ENCODE data around the gene TBC1D8. TPM values are rescaled to one million over a fixed set of nuclear protein-coding genes. Genes with fewer than 3 reads are reported as not detected.

TBC1D8 gene
- polyA plus RNA-seq, 1 donor: 26.2 TPM

DNA sequence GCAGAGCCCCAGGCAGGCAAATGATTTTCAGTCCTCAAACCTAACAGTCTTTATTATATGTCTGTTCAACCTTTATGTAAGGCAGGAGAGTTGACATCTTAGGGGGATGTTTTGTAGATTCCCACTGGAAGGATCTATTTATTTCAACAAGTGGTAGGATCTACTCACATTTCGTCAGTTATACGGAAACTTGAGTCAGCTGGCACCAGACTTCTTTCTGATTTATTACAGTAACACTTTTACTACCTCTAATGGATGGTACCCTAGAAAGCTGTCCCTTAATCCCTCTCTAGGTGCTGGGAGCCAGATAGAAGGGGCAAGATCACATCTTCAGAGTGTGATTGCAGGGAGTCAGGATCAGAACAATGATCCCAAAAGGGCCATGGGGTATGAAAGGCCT is 151.2 kb downstream of the TBC1D8 start:
- no peak for DNase-seq (ENCODE audit: low read depth)

DNA sequence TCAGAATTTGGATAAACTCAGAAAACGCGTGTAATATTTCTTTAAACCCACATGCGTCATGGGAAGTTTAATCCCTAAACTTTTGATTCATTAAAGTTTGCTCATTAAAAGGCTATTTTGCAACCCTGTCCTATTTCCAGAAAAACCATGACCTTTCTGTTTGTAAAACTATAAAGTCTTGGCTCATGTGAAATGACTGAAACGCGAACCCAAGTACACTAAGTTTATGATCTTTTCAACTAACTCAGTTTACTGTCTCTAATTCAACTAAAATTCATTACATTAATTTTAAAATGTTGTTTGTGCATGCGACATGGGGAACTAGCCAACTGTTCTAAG is 153.0 kb downstream of the TBC1D8 start:
- DNase-seq (ENCODE audit: low read depth): no peak

DNA sequence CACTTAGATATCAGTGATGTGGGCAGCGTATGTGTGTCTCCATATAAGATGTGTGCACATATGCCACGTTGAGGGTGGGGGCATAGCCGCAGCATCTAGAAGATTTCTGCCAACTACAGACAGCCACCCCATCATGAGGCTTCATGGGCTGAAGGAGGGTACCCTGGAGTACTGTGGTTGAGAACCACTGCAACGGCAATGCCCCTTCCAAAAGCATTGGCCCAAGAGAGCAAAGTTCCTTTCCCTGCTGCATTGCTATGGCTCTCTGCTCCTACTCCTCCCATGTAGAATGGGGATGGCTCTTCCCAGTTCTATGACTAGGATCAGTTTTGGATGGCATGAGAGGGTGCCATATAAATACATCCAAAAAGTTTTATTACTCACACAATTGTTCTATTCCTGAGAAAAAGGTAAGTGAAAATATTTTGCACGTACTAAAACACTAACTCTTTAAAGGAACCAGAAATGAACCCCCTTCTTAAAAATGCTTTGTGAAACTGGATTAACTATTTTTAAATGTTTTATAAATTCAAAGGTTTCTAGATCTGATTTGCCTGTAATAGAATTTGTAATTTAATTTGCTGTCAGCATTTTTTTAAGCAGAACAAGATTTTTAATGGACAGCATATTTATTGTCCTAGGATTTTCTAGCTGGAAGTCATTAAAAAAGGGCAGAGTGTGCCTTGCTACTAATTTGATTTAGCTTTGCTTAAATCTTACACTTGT is 153.5 kb downstream of the TBC1D8 start:
- no peak for DNase-seq (ENCODE audit: low read depth)

DNA sequence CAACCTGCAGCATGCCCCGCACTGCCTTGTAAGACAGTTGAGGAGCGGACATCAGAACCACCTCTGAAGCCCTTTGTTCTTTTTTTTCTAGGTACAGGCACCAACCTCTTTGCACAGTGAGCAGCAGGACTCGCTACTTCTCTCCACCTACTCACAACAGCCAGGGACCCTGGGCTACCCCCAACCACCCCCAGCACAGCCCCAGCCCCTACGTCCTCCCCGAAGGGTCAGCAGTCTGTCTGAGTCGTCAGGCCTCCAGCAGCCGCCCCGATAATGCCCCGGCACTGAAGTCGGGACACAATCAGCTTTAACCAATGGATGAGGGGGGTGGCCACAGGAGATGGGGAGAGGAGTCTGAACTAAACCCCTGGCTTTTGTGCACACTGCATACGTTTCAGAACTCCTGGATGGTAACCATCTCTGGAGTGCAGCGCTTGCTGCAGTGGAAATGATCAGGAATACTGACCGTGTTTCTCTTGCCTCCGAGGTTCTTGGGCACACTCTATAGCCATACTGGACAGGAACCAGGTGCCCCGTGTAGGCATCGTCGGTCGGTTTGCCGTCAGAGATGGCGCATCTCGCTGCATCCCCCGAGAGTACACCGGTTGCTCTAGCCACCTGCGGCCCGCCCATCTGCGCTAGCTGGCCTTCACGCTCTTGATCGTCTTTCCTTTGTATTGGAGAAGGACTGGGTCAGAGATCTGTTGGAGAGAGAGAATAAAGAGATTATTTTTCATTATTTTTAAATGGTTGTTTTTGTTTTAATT is 155.7 kb downstream of the TBC1D8 start:
- DNase-seq (ENCODE audit: low read depth): no peak

DNA sequence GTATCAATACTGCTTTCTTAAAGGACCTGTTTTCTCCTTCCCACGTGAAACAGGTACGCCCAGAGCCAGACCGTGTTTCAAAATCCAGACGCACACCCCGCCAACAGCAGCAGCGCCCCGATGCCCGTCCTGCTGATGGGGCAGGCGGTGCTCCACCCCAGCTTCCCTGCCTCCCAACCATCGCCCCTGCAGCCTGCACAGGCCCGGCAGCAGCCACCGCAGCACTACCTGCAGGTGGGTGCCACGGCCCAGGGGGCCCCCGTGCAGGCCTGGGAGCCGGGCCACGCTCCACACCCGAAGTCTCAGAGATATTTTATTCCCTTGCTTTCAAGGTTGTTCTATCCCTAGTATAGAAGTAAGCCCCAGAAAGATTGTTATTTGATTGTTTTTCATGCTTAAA is 157.9 kb downstream of the TBC1D8 start:
- no peak for DNase-seq (ENCODE audit: low read depth)

DNA sequence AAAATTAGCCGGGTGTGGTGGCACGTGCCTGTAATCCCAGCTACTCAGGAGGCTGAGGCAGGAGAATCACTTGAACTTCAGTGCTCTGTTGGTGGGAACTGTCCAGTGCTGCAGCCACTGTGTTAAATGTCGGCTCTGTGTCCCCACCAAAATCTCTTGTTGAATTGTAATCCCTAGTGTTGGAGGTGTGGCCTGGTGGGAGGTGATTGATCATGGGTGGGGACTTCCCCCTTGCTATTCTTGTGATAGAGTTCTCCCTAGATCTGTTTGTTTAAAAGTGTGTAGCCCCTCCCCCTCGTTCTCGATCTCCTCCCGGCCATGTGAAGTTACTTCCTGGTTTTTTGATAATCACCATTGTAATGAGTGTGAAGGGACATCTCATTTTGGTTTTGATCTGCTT is 158.9 kb downstream of the TBC1D8 start:
- no peak for DNase-seq (ENCODE audit: low read depth)

DNA sequence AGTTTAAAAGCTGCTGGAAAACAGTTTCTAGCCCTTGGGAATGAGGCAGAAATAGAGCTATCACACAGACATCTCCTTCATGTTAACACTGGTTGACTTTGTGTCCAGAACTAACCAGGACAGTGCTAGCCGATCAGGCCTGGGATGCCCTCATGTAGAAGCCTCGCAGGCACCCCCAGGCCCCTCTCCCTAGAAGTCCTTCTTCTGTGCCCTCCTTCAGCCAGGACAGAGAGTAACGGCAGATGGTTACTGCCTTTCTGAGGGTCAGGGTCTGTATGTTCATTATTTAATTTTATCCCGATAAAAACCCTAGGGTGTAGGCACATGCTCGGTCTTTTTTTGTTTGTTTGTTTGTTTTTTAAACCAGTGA is 159.8 kb downstream of the TBC1D8 start:
- no peak for DNase-seq (ENCODE audit: low read depth)

DNA sequence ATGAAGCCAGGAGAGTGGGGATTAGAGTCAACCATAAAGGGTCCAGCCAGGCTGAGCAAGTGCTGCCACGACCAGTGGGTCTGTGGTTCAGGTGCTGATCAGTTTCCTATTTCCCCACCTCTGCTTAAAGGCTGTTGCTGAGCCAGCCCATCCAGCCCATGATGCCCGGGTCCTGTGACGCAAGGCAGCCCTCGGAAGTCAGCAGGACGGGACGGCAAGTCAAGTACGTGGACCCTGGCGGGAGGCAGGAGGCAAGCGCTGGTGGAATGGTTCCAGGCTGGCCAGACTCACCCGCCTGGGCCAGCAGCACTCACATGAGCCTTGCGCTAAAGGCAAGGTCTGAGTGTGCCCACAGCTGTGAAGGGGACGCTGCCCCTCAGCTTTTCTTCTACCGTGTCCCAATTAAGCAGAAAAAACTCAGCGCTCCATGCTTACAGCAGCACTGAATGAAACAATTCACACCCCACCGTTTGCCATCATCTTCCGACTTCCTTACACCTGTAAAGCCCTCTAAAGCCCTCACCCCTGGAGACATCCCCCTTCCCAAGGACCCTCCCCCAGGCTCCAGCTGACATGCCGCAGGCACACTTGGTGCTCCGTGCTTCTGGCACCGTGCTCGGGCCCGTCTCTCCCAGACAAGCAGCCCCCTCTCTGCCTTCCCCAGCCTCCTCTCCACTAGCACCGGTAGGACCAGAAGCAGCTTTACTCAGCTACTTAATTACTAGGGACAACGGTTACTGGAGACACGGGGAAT is 160.4 kb downstream of the TBC1D8 start:
- no peak for DNase-seq (ENCODE audit: low read depth)

DNA sequence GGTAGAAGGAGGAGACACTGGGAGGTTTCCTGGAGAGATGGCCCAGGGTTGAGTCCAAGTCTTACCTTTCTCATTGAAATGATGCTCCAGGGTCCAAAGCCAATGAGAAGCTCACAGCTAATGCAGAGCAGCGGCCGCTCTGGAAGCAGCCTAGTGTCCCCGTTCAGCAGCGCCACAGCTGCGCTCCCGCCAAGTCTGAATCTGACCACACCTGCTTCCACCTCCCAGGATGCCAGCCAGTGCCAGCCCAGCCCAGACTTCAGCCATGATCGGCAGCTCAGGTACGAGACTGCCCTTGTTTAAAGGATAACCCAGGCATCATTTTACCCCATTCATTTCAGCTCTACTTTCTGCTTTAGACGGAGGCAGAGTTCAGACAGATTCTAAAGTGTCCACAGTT is 161.0 kb downstream of the TBC1D8 start:
- DNase-seq (ENCODE audit: low read depth): no peak

DNA sequence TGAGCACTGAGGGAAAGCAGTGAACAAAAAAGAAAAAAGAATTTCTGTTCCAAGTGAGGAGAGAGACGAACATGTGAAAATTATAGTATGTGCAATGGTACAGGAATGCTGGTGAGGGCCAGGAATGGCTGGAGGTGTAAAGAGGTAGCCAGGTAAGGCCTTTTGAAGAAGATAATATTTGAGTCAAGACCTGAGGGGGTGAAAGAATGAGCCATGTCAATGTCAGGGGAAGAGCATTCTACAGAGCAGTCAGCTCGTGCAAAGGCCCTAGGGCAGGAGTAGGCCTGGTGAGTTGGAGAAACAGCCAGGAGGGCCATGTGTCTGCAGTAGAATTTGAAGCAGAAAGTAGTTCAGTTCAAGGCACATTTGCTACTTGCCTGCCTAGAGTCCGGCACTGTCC is 161.5 kb downstream of the TBC1D8 start:
- DNase-seq (ENCODE audit: low read depth): no peak

DNA sequence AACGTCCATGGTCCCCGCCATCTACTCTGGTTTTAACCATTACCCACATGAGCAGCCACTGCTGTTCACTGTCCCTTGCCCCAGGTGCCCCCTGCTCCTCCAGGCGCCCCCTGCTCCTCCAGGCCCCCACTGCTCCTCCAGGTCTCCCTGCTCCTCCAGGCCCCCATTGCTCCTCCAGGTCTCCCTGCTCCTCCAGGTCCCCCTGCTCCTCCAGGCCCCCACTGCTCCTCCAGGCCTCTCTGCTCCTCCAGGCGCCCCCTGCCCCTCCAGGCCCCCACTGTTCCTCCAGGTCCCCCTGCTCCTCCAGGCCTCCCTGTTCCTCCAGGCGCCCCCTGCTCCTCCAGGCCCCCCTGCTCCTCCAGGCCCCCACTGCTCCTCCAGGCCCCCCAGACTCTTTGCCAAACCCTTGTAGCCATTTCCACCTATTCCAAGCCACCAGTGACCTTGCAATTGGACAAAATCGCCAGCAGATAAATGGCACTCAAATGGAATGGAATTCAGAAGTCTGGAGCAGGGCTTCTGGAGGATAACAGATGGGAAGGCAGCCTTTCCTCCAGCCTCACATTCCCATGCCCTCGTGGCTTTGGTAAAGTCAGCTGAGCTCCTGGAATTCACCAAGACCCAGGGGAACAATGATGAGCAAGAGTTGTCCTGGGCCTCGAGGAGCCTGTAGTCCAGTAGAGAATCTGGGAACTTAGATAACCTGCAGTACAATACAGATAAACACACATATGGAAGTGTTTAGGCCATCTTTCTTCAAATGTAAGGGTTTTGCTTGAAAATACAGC is 162.4 kb downstream of the TBC1D8 start:
- DNase-seq (ENCODE audit: low read depth): no peak

DNA sequence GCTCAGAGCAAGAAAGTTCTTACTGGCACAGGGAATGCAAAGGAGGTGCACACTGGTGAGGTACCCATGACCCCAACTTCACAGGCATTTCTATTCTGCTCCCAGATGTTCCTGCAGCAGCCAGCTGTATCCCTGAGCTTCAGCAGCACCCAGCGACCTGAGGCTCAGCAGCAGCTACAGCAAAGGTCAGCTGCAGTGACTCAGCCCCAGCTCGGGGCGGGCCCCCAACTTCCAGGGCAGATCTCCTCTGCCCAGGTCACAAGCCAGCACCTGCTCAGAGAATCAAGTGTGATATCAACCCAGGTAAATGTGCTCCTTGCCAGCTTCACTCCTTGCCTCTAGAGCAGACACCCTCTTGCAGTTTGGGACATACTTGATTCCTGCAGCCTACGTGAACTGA is 163.2 kb downstream of the TBC1D8 start:
- no peak for DNase-seq (ENCODE audit: low read depth)

DNA sequence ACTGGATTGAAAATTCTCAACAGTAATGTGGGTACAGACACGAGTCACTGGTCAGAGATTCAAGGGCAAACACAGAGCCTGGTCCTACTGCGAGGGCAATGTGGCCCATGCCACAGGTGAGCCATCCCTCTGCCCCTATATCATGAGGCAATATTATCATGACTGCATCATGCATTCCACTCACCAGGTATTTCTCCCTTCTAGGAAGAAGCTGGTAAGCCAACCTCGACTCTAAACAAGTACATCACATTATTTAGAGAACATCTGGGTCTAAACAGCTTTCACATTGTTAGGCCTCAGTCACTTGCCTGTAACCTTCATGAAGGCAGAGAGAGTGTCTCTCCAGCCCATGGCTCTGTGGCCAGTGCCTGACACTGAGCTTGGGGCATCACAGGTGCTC is 163.6 kb downstream of the TBC1D8 start:
- no peak for DNase-seq (ENCODE audit: low read depth)

DNA sequence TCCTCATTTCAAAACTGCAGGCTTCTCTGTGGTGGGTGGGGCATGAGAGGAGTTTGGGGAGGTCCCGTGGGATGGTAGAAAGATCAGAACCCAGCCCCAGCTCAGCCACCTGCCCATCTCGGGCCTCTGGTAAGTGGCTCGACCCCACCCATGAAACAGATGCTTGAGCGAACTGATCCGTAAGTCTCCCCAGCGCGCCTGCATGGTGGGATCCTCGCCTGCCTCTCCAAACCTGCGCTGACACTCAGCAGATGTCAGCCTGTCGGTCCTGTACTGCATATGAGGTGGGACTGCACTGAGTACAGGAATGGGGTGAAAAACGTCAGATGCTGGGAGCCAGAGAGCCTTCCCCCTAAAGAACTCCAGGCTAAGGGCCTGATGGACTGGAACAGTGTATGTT is 165.0 kb downstream of the TBC1D8 start:
- DNase-seq (ENCODE audit: low read depth): no peak

DNA sequence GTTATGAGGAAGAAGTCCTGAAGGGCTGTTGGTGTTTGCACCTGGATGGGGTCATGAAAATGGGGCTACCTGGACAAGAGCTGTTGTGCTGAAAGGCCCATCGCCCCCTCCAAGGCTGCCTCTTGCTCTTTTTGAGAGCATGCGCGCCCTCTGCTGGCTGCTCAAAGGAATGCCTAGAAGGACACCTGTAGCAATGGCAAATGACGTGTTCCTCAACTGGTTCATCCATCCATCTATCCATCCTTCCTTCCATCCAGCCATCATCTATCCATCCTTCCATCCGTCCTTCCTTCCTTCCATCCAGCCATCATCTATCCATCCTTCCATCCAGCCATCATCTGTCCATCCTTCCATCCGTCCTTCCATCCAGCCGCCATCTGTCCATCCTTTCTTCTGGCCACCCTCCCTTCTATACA is 166.3 kb downstream of the TBC1D8 start:
- no peak for DNase-seq (ENCODE audit: low read depth)

DNA sequence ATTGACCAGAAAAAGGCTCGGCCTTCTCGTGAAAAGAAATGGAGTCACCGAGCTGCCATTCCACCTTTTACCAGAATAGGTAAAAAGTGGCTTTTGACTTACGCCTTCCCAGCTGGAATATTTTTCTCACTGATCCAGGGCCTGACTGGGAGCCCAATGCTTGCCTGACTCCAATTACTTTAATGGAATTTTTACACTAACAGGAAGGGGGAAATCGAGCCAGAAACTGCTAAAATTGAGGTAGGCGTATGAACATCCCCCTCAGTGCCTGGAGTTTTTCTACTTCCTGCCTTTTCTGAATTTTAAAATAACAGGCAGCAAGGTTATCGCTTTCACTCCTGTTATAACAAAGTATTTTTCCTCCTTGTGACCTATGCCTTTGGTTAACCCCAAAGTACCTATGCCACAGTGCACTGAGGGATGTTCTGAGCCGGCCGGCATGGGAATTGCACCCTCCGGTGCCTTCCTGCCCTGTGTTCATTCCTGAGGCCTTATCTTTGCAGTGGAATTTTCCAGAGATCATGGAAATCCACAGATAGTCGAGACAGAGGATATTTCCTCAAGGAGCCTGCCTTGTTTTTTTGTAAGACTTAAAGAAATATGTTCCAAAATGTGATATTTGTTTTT is 167.4 kb downstream of the TBC1D8 start:
- no peak for DNase-seq (ENCODE audit: low read depth)

DNA sequence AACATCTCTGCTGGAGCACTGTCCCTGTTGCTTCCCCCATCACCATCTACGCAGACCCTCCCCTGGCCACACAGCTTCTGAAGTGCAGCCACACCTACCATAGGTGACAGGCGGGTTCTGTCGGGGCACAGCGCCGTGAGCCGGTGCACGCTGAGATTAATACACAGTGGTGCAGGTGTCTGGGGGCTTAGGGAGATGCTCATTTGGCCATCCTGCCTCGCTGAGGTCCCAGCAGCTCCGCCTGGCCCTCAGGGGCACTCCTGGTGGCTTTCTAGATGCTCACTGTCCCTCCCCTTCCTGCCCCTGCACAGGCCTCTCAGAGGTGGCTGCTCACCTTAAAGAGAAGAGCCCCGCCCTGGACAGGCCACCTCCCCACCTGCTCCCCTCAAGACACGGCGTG is 168.0 kb downstream of the TBC1D8 start:
- DNase-seq (ENCODE audit: low read depth): no peak

DNA sequence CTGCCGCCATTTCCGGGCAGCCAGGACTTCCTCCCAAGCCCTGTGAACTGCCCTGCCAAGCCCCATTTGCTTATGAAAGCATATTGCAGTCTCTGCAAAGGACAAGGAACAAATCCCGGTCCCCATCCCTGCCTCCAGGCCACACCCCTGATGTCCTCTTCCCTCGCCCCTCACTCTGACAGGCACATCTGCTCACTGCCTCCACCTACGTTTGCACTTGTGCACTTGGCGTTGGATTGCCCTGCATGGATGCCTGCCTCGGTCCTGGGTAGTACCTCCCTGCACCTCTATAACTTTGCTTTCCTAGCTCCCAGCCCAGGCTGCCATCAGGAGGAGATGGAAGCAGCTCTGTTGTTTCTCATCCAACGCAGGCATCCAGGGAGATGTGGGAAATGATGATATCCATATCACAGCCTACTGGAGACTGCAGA is 168.7 kb downstream of the TBC1D8 start:
- DNase-seq (ENCODE audit: low read depth): no peak

DNA sequence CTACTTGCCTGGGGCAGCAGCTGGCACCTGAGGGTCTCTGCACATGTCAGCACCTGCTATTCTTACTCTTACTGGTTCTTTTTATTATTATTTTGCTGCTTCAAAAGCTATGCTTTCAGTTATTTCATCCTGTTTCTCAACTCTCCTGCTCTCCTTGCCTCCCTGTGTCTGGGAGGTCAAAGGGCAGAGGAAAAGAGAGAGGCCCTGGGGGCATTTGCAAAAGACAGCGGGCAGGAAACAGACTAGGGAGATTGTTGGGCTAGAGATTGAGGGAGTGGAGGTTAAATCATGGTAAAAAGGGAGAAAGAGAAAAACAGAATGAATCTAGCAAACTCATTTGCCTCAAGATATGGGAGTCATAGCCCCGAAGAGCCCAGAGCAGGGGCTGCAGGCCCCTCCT is 170.2 kb downstream of the TBC1D8 start:
- no peak for DNase-seq (ENCODE audit: low read depth)

DNA sequence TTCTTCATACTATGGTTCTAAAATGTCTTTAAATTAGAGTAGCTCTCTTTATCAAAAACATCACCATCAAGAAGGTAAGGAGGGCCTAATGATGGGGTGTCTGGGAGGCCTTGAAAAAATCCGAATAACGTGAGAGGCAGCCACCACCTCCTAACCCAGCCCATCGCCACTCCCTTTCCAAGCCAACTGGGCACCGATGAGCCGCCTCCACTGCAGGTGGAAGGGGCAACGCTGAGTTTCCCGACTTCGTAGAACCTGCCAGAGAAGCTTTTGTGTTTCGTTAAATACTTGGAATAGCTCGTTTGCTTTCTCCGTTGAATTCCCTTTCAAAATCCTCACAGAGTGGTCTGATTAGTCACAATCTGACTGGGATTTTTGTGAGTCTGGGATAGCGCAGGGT is 171.1 kb downstream of the TBC1D8 start:
- no peak for DNase-seq (ENCODE audit: low read depth)

DNA sequence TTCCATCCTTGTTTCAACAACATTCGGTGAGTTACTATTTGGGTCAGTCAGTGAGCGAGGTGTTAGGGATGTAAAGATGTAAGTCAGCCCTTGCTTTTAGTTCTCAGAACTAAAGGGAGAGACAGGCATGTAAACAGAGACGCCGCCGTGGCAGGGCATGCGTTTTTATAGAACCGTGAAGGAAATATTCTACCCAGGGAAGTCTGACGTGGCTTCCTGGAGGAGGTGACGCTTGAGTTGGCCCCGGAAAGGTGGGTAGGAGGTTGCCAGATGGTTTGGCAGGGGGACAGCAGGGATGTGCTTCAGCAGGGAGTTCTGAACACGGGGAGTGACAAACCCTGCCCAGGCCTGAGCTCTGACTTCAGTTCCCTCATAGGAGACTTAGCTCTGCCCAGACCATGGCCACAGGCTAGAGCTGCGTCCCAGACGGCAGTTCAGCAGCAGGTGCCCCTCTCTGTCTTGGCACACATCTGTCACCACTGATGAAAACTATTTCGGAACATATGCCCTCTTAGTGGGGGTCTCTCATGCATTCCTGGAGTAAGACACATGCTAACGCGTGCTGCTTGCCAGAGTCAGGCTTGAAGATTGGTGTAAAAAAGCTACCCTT is 172.5 kb downstream of the TBC1D8 start:
- DNase-seq (ENCODE audit: low read depth): no peak

All from forelimb muscle (tissue), 1 donor.